Stimulated activated CD8-positive, alpha-beta memory T cell treated with anti-CD3 and anti-CD28 coated beads, Interleukin-7, amount 100 ng/mL, for 4 hours (primary cell): ENCODE measurements around the gene FBXO10.
A peak's percentile ranks its signal among the peaks of the same experiment; 100 is the strongest.

Experiments used
- DNase-seq, 2 donors: peaks; one replicate each; pipeline ENCODE4 v3.0.0-alpha.2; 2020; ENCODE audit warnings: low read depth in 2 of 2

FBXO10 gene

DNA sequence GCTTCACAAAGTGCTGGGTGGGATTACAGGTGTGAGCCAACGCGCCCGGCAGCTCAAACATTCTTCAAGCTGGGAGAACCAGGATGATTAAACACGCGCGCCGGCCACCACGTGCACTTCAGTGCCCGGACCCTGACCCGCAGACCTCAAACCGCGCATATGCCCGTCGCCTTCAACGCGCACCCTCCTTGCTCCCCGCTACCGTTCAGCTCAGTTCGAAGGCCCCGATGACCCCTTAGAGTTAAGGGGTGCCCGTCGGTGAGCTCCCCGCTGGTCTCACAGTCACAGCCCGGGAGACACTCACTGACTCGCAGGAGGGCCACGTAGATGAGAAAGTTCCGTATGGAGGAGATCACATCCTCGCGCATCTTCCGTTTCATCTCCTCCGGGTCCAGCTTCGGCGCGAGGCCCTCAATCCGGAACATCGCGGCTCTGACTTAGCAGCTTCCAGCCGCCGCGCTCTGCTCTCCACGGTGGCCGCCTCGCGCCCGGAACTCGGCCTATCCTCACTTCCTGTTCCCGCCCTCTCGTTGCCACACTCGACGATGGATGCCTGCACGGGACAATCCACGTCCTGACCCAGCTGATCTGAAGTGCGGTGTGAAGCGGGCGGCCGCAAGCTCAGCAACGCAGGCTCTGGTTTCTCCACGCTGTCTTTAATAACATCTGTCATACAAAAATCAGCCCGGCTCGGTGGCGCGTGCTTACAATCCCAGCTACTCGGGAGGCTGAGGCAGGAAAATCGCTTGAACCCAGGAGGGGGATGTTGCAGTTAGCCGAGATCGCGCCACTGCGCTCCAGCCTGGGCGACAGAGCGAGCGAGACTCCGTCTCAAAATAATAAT, 16.1 kb upstream of the FBXO10 start, which contains the start of gene TOMM5:
Gene TOMM5 (minus strand): TSS at position 490 of the 844 bp plus-strand sequence. CDS start 65 bp downstream, at position 425.
- peak; percentile 85 to 86 for DNase-seq

DNA sequence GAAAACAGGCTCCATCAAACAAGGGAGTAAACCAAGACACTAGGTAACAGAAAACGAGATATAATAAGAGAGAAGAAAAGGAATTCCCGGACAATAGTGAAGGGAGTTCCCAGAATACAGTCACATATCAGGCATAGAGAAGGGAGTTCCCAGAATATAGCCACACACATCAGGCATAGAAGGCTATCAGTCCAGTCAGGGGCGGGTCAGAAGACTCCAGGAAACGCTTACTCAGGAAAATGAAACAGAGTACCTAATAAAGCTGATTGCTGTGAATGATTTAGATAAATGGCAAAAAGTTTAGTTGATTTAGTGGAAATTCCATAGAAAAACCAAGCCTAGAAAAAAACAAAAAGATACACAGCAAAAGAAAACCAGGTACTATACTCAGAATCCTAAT, 11.3 kb upstream of the FBXO10 start:
- no peak for DNase-seq

GRCh38 chr9:37583522-37584121, 7.4 kb upstream of the FBXO10 start:
- no peak for DNase-seq

DNA sequence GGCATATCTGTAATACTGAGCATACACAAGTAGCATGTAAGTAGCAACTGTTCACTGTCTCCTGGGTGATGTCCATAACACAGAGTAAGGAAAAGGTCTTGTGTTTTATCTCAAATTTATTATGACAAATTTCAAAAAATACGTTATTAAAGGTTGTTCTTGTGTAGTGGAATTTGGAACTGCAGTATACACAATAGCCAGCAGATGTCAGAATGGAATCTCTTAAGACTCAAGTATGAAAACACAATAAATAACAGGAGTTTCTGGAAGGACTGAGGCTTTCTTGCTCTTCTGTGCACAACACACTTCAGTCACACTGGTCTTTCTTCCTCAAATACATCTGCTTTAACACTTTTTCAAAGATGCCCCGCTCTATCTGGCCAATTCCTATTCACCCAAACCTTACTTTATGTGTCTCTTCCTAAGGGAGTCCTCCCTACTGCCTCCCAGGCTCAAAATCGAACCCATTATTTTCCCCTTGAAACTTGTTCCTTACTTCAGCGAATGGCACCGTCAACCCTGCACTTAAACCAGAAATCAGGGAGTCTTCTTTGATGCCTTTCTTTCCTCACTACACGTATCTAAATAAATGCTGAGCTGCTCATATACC, 6.5 kb upstream of the FBXO10 start:
- no peak for DNase-seq

DNA sequence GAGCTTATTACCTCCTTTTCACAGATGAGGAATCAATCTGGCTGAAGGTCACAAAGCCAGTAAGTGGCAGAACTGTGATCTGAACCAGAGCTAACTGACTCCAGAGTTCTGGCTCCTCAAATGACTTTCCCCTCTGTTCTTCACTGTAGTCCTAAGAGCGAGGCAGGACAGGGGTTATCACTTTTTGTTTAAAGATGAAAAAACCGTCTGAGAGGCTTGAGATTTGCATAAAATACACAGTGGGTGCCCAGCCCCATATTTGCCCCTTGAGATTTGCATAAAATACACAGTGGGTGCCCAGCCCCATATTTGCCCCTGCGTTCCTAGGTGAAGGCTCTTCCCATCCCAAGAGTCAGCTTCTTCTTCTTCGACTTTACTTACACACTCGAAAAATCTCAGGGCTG, 667 bp downstream of the FBXO10 start:
- no peak for DNase-seq

GRCh38 chr9:37575001-37575400, 1.2 kb downstream of the FBXO10 start:
- DNase-seq = no peak

DNA sequence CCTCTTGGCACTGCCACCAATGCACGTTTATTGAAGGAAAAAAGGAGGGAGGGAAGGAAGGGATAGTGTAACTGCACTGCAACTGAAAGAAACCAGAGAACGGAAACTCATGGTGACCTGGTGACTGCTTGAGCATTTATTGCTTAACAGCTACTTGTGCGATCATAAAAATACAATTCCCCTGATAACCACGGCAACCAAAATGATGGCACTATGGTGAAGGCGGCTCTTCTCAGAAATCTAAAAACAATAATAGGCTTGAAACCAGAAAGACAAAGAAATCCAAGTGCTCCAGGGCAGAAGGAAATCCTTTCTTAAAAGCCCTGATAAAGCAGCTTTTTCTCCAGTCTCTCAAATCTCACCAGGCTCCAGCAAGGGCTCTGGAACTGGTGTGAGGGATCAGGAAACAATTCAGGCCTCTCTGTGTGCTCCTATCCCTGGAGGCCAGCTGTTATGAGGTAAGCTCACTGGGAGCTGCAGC, 1.9 kb downstream of the FBXO10 start:
- DNase-seq = no peak

DNA sequence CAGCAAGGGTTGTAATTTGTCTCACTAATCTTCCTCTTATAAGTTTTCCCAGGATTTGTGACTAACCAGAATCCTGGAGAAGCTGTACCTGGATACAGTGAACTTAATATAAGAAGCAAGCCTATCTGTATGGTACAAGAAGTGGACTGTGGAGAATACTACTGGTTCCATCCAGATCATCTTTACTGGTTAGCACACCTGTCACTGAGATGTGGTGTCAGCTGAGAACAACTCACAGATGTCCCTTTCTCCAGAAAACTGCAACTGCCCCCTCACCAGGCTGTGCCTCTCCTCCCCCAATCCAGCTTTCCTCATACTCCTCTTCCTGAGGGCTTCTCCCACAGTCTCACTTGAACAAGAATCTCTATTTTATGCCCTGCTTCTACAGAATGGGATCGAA, 4.9 kb downstream of the FBXO10 start:
- DNase-seq = no peak

- DNase-seq = no peak
These were observed 9.5 kb downstream of the FBXO10 start for GRCh38 chr9:37566716-37567115.

GRCh38 chr9:37565661-37566618, 10.2 kb downstream of the FBXO10 start:
- DNase-seq = no peak

DNA sequence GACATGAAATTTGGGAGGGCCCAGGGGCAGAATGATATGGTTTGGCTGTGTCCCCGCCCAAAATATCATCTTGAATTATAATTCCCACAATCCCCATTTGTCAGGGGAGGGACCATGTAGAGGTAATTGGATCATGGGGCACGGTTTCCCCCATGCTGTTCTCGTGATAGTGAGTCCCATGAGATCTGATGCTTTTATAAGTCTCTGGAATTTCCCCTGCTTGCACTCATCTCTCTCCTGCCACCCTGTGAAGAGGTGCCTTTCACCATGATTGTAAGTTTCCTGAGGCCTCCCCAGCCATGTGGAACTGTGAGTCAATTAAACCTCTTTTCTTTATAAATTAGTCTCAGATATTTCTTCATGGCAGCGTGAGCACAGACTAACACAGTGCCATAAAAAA, 11.3 kb downstream of the FBXO10 start:
- DNase-seq = no peak

- no peak for DNase-seq
These were observed 12.2 kb downstream of the FBXO10 start for GRCh38 chr9:37563806-37564513.

DNA sequence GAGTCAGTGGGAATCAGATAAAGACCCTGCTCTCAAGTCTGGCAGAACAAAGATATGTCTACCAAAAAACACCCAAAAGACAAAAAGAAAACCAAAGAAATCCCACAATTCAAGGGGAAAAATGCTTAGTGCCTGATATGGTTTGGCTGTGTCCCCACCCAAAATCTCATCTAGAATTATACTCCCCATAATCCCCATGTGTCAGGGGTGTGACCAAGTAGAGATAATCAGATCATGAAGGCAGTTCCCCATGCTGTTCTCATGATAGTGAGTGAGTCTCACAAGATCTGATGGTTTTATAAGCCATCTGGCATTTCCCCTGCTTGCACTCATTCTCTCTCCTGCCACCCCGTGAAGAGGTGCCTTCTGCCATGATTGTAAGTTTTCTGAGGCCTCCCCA, 13.4 kb downstream of the FBXO10 start:
- DNase-seq = no peak

GRCh38 chr9:37561682-37562081, 14.5 kb downstream of the FBXO10 start:
- no peak for DNase-seq

GRCh38 chr9:37559855-37560592, 16.2 kb downstream of the FBXO10 start:
- no peak for DNase-seq

DNA sequence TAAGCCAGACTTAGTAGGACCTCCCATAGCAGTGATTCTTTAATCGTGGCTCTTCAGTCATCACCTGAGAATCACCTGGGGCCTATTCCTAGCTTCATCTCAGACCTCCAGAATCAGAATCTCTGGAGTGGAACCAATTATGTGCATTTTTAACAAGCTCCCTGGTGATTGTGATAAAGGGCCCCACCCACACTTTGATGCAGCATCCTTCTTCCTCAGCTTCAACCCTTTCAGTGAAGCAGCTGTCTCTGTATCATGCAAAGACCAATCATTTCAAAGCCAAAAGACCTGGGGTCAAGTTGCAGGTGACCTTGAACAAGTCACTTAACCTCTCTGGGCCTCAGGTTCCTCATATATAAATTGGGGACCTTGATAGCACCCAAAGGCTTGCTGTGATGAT, 17.1 kb downstream of the FBXO10 start:
- no peak for DNase-seq

GRCh38 chr9:37555786-37556185, 20.4 kb downstream of the FBXO10 start:
- DNase-seq = no peak

DNA sequence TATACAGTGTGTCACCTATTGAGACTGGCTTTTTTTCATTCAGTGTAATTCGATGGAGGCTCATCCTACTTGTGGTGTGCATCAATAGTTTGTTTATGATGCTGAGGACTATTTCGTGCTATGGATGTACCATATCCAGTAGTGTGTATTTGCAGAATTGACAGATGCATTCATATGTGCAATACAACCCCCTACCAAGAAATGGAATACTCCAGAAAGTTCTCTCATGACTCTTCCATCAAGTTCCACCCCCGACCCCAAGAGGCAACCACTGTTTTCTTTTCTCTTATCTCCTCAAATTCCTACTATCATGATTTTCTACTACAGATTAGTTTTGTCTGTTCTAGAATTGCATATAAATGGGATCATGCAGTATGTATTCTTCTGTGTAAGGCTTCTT, 21.9 kb downstream of the FBXO10 start:
- DNase-seq = no peak

- DNase-seq = no peak
These were observed 24.3 kb downstream of the FBXO10 start for GRCh38 chr9:37551888-37552287.

GRCh38 chr9:37551468-37551867, 24.7 kb downstream of the FBXO10 start:
- no peak for DNase-seq
